Measurements from ENCODE around the gene GABRB3.

GABRB3 gene

DNA sequence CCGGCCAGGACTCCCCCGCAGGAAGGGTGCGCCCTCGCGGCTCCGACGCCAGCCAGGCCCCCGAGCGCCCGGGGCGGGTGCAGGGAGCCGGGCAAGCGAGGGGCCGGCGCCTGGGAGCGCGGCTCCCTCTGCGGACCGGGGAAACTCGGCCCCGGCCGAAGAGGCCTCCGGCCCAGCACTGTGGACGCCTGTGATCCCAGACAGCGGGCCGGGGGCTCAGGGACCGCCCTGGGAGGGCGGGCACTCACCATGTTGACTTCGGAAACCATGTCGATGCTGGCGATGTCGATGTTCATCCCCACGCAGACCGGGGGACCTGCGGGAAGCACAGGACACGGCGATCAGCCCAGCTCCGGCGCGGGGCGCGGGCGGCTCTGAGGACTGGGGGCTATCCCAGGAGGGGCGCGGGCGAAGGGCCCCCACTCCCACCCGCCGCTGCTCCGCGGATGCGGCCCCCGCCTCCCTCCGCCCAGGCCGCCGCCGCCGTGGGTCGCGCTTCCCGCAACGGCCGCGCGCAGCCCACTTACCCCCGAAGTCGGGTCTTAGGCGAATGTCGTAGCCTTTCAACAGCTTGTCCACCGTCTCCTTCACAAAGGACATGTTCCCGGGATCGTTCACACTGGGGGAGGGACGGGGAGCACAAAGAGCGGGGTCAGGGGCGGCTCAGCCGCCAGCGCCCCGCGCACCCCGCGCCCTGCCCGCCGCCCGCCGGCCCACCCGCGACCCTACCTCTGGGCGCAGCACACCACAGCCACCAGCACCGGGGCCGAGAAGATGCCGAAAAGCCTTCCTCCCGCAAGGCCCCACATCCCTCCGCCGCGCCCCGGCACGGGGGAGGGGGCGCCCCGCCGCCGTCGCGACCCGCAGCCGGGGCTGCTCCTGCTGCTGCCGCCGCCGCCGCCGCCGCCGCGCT lies at the start of gene GABRB3:
Gene GABRB3, minus strand, starts transcription at position 913 of the 913 bp plus-strand sequence.
- TF ChIP-seq CTCF (IDR thresholded peaks at IDR 0.05): no peak

DNA sequence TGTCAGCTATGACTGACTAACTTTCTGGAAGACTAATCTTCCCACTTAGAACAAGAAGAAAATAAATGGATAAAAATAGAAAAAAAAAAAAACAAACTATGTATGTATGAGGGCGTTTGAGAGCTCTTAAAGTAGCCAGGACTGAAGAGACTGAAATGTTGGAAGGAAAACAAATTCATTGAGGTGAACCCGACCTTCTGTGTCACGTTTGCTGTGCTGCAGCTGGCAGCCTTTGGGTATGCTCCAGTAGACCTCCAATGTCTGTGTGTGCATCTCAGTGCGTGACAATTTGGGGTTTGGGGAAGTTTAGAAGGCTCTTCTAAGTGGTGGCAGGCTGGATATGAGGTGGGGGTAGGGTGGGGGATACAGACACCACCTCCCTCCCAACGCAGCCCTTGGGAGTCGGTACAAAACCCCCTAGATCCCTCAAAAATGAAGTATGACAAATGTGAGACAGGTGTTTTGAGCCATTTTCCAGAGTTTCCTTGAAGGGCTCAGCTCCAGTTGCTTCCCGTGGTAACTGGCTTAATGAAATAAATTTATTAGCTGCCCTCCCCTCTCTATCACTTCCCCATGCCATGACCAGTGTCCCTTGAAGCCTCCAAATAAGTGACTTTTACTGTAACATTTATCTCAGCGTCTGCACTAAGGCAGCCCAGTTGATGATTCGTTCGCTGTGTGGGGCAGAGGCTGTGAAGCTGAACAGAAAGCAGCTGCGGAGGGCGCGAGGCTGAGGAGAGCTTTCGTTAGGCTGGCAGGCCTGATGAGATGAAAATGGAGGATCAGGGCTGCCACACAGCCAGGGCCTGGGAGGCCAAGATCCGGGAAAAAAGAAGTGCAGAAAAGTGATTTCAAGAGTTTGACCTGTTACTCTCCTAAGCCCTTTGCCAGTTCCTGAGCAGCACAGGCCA lies 34.9 kb upstream of the GABRB3 start:
- TF ChIP-seq CTCF (IDR thresholded peaks at IDR 0.05): no peak

DNA sequence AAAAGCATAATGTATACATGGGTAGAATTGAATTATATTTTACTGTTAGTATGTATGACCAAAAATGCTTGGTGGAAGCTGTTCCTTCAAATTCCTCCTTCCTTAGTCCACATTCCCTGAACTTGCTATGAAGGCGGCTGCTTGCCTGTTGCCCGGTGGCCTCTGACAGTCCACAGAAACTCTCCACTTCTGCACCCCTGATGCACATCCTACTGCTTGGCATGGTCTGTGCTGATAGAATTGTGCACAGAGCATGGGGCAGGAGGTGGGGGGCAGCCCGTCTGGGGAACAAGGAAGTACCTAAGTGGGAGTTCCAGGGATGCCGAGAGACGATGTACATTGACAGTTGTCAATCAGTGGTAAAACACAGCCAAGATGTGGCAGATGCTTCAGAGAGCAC lies 33.7 kb upstream of the GABRB3 start:
- no peak for TF ChIP-seq CTCF (IDR thresholded peaks at IDR 0.05)

- no peak for TF ChIP-seq CTCF (IDR thresholded peaks at IDR 0.05)
Observed at GRCh38 chr15:26806151-26806550, 33.3 kb upstream of the GABRB3 start.

- no peak for TF ChIP-seq CTCF (IDR thresholded peaks at IDR 0.05)
Observed at GRCh38 chr15:26805470-26805869, 32.6 kb upstream of the GABRB3 start.

GRCh38 chr15:26804063-26804804 lies 31.4 kb upstream of the GABRB3 start:
- no peak for TF ChIP-seq CTCF (IDR thresholded peaks at IDR 0.05)

DNA sequence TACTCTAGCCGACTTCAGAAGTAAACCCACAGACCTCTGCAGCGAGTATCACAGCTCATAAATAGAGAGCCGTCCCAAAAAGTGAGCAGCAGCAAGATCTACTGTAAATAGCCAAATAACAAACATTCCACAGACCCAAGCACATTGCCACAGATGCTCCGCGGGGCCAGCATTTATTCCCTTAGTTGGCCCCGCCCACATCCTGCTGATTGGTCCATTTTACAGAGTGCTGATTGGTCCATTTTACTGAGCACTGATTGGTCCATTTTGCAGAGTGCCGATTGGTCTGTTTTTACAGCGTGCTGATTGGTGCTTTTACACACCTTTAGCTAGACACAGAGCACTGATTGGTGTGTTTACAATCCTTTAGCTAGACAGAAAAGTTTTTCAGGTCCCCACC lies 17.3 kb upstream of the GABRB3 start:
- TF ChIP-seq CTCF (IDR thresholded peaks at IDR 0.05): no peak

Data from LNCAP (cell line).